CD1c-positive myeloid dendritic cell (primary cell): ENCODE measurements around the gene TPRKB.
A peak's percentile ranks its signal among the peaks of the same experiment; 100 is the strongest.
"Not testable (repeated sequence)": the region's sequence is repeated elsewhere in the genome, so short reads cannot be mapped to it uniquely, and the experiment has no call there.

Experiments used
- DNase-seq: peaks from one replicate; pipeline ENCODE4 v3.0.0-alpha.2; 2016; ENCODE audit errors: extremely low spot score

The TPRKB gene

DNA sequence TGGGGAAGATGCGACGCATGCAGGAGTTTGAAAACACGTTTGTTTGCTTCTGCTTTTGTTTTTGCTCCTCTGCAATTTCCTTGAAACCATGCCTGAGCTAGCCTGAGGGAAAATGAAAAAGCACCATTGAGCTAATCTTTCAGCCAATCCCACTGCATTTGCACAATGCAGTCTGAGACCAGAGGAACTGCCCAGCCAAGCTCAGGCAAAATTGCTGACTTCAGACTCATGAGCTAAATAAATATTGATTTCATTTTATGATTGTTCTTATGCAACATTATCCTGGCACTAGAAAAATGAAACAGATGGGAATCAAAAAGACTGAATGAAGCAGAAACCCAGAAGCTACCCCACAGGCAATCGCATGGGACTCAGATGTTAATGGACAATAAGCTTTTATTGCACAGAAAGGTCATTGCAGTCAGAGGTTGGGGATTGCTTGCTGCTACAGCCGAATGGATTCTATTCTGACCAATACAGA, 37.0 kb downstream of the TPRKB start:
- DNase-seq: peak; percentile 60

DNA sequence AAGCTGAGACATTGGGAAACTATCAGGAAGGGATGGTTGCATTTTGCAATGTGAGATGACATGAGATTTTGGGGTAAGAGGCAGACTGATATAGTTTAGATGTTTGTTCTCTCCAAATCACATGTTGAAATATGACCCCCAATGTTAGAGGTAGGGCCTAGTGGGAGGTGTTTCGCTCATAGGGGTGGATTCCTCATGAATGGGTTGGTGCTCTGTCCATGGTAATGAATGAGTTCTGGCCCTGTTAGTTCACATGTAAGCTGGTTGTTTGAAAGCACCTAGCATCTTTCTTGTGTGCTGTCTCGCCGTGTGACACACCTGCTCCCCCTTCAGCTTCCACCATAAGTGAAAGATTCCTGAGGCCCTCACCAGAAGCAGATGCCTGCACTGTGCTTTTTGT, 37.7 kb downstream of the TPRKB start:
- DNase-seq: no peak

DNA sequence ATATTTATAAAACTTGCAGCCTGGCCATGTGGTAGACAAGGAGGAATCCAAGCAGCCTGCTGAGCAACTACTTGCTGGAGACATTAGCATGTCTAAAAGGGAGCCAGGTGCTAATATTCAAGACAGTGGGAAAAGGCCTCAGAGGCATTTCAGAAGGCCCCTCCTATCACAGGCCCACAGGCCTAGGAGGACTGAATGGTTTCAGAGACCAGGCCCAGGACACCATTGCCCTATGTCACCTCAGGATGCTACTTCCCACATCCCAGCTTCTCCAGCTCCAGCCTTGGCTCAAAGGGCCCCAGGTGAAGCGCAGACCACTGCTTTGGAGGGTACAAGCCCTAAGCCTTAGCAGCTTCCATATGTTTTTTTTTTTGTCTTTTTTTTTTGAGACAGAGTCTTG, 39.0 kb downstream of the TPRKB start:
- DNase-seq: no peak

DNA sequence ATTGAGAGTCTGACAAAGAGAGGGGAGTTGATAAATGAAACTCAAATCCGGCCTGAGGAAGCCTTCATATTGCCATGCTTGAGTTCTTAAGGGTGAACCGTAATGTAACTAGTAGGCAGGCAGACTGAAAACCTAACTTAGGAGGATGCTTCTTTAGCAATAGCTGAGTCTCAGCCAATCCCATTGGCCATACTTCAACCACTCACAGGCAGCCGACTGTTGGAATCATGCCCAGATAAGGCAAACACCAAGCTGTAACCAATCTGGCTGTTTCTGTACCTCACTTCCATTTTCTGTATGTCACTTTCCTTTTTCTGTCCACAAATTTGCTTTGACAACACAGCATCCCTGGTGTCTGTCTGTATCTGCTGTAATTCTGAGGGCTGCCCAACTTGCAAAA, 39.5 kb downstream of the TPRKB start:
- no peak for DNase-seq

DNA sequence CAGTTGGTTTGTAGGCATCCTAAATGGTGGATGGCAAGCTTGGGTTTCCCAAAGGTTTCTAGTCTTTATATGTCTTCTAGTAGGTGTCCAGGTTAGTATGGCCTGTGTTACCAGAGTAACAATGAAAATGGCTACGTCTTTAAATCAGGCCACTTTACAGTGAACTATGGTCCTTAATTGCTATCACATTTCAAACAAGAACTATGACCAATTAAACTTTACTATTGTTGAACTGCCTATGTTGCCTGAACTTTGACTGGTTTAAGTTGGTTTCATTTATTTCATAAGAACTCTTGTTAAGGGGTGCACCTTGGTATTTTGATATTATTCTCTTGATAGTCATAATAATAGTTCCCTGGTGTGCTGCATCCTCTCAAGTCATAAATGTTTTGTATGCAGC, 40.2 kb downstream of the TPRKB start:
- DNase-seq: not testable (repeated sequence)

- not testable (repeated sequence) for DNase-seq
Observed at GRCh38 chr2:73696521-73696920, 40.6 kb downstream of the TPRKB start.

DNA sequence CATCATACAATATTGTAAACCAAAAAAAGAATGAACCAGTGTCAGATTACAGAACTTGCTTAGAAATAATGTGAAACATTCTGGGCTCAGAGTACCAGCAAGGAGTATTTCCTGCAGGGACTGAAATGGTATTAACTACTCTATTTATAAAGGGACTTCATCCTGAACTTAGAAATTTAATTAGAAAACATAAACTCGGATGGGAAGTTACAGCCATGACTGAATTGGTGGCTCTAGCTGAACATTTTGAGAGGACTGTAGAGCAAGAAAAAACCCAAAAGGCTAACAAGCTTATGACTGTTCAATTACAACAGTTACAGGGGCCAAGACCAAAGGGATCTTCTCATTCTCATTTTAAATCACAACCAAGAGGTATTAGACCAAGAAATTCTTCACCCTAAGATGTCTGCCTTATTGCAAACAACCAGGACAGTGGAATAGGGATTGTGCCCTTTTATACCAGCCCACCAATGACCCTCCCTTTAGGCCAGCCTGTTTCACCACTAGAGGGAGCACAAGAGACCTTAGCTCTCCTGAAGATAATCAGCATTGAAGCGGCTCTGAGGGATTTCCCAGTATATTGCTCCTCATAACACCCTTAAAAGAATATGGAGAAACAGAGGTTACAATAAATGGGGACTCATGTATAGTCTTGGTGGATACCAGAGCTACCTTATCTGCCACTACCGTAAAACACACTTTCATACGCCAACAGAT, 46.6 kb downstream of the TPRKB start:
- DNase-seq: peak; percentile 29

- not testable (repeated sequence) for DNase-seq
Observed at GRCh38 chr2:73688494-73688893, 48.7 kb downstream of the TPRKB start.

DNA sequence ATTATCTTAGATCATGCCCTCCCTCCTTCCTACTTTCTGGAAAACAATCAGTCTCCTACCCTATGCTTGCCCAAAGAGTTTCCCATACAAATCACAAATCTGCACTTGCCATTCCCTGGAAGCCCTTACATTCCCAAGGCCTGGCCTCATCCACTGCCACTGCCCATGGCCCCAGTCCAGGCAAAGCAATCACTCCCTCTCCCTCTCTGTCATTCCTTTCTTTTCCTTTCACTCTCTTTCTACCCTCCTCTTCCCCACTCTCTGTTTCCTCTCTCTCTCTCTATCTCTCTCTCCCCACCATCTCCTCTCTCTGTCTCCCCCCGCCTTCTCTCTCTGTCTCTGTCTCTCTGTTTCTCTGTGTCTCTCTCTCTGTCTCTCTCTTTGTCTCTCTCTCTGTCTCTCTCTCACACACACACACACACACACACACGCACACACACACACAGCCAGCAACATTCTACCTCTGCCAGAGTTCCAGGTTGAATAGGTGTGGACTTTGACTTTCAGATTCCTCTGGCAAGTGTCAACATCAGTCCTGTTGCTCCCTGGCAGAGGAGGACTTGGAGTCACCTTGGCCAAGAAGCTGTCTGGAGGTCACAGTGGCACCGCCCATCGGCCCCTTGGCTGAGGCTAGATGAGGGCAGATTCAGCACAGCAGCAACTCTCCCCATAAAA, 51.2 kb downstream of the TPRKB start:
- no peak for DNase-seq

DNA sequence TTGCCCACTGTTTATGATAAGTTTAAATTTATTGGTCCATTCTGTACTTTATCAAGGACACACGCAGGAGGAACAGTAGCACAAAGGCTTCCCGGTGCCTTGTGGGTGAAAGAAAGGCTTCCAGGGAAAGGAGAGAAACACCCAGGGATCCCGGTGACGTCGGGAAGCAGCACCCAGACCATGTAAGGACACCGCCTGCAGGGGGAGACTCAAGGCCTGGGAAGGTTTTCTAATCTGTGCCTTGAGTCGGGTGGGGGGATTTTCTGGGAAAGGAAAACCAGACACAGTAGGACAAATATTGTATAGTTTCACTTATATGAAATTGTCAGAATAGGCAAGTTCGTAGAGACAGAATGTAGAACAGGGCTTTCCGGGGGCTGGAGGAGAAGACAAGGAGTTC, 52.2 kb downstream of the TPRKB start:
- not testable (repeated sequence) for DNase-seq

DNA sequence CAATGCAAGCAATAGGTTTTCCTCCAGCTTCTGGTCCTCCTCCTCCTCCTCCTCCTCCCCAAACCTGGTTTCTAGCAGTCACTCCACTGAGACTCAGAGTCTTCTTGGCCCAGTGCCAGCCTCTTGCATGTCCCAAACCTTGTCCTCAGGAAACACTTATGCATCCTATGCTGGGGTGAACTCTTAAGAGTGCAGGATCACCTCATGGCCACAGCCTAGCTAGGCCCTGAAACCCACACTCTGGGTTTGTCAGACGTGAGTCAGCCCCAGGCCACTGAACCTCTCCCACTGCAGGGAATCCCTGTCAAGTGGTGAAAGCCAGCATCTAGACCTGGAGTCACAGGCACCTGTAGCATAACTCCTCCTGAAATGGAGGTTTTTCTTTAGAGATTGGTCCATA, 52.8 kb downstream of the TPRKB start:
- not testable (repeated sequence) for DNase-seq

GRCh38 chr2:73679951-73680571, 57.1 kb downstream of the TPRKB start:
- DNase-seq: peak; percentile 53
